B cell (primary cell): ENCODE results near the gene LACTB.

Experiments used
- EZH2 ChIP-seq: IDR thresholded peaks from 2 replicates; pipeline ENCODE4 v1.6.1; 2012; ENCODE audit warnings: borderline replicate concordance, low read depth, mild to moderate bottlenecking, moderate library complexity, low read length; ENCODE audit not compliant: insufficient read depth, poor library complexity, severe bottlenecking
- TF ChIP-seq, protein P1 (sequence below): fragments of 200-600 bp; IDR thresholded peaks from one replicate; pipeline ENCODE4 v1.8.0; 2022; ENCODE audit warnings: antibody characterized with exemption, mild to moderate bottlenecking

DNA sequence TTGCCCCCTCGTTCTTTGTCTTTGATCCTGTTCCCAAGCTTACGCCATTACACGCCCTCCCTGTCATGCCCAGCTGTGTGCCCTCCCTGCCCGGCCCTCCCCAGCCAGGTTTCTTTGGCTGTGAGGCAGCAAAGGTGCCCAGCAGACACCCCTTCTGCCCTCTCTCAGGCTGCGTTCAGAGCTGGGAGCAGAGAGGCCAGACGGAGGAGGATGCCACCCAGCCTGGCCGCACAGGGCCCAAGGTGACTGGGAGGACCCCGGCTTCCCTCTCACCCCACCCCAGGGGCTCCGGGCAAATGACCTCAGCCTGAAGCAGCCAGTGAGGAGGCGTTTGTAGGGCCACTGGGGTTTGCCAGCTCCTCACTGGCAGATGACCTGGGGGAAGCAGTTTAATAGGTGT, 30.8 kb upstream of the LACTB start:
- TF ChIP-seq, protein P1, sequence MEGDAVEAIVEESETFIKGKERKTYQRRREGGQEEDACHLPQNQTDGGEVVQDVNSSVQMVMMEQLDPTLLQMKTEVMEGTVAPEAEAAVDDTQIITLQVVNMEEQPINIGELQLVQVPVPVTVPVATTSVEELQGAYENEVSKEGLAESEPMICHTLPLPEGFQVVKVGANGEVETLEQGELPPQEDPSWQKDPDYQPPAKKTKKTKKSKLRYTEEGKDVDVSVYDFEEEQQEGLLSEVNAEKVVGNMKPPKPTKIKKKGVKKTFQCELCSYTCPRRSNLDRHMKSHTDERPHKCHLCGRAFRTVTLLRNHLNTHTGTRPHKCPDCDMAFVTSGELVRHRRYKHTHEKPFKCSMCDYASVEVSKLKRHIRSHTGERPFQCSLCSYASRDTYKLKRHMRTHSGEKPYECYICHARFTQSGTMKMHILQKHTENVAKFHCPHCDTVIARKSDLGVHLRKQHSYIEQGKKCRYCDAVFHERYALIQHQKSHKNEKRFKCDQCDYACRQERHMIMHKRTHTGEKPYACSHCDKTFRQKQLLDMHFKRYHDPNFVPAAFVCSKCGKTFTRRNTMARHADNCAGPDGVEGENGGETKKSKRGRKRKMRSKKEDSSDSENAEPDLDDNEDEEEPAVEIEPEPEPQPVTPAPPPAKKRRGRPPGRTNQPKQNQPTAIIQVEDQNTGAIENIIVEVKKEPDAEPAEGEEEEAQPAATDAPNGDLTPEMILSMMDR: no peak
- no peak for TF ChIP-seq EZH2
